Breast epithelium (tissue), 4 donors: Measurements from ENCODE around the gene SFXN1. TPM values are rescaled to one million over a fixed set of nuclear protein-coding genes. Genes with fewer than 3 reads are reported as not detected.
A peak's percentile ranks its signal among the peaks of the same experiment; 100 is the strongest.
"Not testable (repeated sequence)": the region's sequence is repeated elsewhere in the genome, so short reads cannot be mapped to it uniquely, and the experiment has no call there.

Source experiments
- DNase-seq, 2 donors: peaks; one replicate each; pipeline ENCODE4 v3.0.0-alpha.2; 2019; ENCODE audit warnings: low spot score in 2 of 2
- H3K27ac ChIP-seq, 2 donors: fragments of 200-600 bp; sonication (generic) in 1 of 2; one replicate each; pipeline ENCODE4 v1.5.1; 2016 to 2019; ENCODE audit warnings: mild to moderate bottlenecking in 1 of 2
- H3K27me3 ChIP-seq, 2 donors: fragments of 200-600 bp; sonication (generic) in 1 of 2; one replicate each; pipeline versions ENCODE4 v1.5.1 to v1.6.0; 2017 to 2019; ENCODE audit warnings: control low read depth in 1 of 2, mild to moderate bottlenecking in 1 of 2
- H3K36me3 ChIP-seq: fragments of 200-600 bp; one replicate; pipeline ENCODE4 v1.5.1; 2019
- H3K4me1 ChIP-seq, 2 donors: fragments of 200-600 bp; sonication (generic); one replicate each; pipeline ENCODE4 v1.5.1; 2016 to 2019; ENCODE audit warnings: control low read depth in 1 of 2
- H3K4me3 ChIP-seq, 3 donors: fragments of 200-600 bp; sonication (generic); 1 replicate in 2 of 3; 2 replicates in 1 of 3; pipeline ENCODE4 v1.5.1; 2016 to 2019; ENCODE audit warnings: mild to moderate bottlenecking in 3 of 3, moderate library complexity in 2 of 3
- H3K9me3 ChIP-seq, 2 donors: fragments of 200-600 bp; sonication (generic) in 1 of 2; one replicate each; pipeline ENCODE4 v1.5.1; 2016 to 2019; ENCODE audit warnings: control low read depth in 1 of 2
- POLR2A ChIP-seq: fragments of 450-650 bp; IDR thresholded peaks from one replicate; pipeline ENCODE4 v1.6.1; 2016; ENCODE audit warnings: antibody characterized with exemption, mild to moderate bottlenecking, moderate library complexity
- POLR2AphosphoS5 ChIP-seq, 3 donors: sonication (generic); formaldehyde crosslinking; IDR thresholded peaks; one replicate each; pipeline ENCODE4 v1.6.1; 2017; ENCODE audit warnings: antibody characterized with exemption in 3 of 3
- intact Hi-C: fragments of 100-400 bp; cut with DNase I; formaldehyde crosslinking; loops from one replicate; pipeline ENCODE4 v1.15.1; 2023; ENCODE audit warnings: low total_unique reads
- total RNA-seq, 3 donors: library from RNA; depleted of rRNA; stranded (reverse); fragments of >200 nt; gene quantifications; one replicate each; pipeline ENCODE4 v1.1.0, GENCODE V29; 2016
- TF ChIP-seq, protein P1 (sequence below), 3 donors: fragments of 450-650 bp; IDR thresholded peaks; one replicate each; pipeline ENCODE4 v1.5.1; 2016 to 2017; ENCODE audit warnings: antibody characterized with exemption in 3 of 3, mild to moderate bottlenecking in 3 of 3, moderate library complexity in 3 of 3

Gene SFXN1
- total RNA-seq, 3 donors from 2014 or later: 16.6 to 30.5 (median 20.9) TPM

DNA sequence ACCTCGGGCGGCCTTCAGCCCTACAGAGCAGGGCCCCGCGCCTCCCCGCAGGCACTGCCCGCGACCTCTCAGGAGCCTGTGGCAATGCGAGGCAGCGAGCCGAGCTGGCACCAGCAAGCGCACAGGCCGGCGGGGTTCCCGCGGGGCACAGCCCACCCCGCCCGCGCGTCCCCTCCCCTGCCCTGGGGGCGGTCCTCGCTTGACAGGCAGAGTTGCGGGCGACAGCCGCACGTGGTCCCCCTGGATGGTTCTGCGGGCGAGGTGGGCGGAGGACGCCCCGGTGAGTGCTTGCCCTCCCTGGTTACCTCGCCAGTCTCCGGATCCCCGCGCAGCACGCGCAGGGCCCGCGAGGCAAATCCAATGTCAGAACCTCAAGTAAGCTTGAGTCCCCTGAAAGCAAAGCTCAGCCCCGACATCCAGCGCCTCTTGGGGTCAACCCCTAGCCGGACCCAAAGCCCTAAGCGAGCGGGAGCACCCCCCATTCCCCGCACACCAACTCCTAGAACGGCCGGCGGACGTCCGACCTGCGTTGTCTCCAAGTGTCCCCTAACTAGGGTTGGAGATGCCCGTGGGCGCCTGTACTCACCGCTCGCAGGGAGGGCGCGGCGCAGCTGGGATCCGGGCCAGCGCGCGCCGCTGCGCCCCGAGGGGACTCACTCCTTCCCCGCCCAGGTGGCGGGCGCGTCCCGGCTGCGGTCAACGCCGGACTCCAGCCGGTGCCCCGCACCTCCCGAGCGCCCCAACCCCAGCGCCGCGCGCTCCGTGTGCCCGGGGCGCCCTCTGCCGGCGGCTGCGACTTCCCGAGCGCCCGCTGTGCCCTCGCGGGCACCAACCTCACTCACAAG, 34.1 kb upstream of the SFXN1 start, which contains the start of gene DRD1:
TSS of gene DRD1 (minus strand) at position 123 of the 845 bp plus-strand sequence. CDS start 1,083 bp downstream, outside the sequence.
- Histone ChIP-seq H3K9me3 (no peaks in the 10 kb centered on the region), H3K4me1 (peaks cover 0 to 8% of the 10 kb centered on the region in 2 donors), H3K36me3 (no peaks in the 10 kb centered on the region), H3K4me3 (peak within 1 kb of the TSS; percentile 20 to 57 (median 34)), H3K27ac (no peak within 1 kb of the TSS), H3K27me3 (peaks cover 0 to 59% of the 10 kb centered on the region in 2 donors)
- DNase-seq: no peak
- intact Hi-C loops: no loop called here
- no peak for TF ChIP-seq POLR2A
- no peak for TF ChIP-seq POLR2AphosphoS5 (IDR thresholded peaks at IDR 0.05)
- TF ChIP-seq, protein P1, sequence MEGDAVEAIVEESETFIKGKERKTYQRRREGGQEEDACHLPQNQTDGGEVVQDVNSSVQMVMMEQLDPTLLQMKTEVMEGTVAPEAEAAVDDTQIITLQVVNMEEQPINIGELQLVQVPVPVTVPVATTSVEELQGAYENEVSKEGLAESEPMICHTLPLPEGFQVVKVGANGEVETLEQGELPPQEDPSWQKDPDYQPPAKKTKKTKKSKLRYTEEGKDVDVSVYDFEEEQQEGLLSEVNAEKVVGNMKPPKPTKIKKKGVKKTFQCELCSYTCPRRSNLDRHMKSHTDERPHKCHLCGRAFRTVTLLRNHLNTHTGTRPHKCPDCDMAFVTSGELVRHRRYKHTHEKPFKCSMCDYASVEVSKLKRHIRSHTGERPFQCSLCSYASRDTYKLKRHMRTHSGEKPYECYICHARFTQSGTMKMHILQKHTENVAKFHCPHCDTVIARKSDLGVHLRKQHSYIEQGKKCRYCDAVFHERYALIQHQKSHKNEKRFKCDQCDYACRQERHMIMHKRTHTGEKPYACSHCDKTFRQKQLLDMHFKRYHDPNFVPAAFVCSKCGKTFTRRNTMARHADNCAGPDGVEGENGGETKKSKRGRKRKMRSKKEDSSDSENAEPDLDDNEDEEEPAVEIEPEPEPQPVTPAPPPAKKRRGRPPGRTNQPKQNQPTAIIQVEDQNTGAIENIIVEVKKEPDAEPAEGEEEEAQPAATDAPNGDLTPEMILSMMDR (IDR thresholded peaks at IDR 0.05): peak in 1 of 3 donors; percentile 44

DNA sequence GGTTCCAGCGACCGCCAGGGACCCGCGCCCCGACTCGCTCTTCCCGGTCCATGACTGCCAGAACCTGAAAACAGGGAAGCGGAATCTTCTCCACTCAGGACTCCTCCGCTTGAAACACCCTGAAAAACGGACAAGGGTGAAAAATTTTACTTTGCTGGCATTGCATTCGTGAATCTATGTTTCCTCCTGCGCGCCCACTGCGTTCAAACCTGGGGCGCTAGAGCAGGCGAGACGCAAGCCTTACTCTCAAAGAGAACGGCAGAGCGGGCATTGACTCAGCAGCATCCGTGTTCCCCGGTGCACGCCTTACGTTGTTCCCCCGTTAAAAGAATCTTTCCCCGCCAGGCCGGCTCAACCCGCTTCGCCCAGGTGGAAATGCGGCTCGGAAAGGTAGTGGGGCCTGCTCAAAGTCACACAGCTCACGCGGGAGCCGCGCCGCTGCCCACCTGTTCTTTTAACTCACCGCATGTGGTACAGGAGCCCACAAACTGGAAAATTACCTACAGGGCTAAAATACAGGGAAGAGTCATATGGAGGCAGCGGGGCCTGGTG, 33.4 kb upstream of the SFXN1 start:
- intact Hi-C loops: no loop called here
- no peak for TF ChIP-seq POLR2A
- TF ChIP-seq, protein P1 (IDR thresholded peaks at IDR 0.05): peak in 1 of 3 donors; percentile 11
- H3K27me3 ChIP-seq: peaks cover 0 to 64% of the 10 kb centered on the region in 2 donors
- no peaks in the 10 kb centered on the region for H3K9me3 ChIP-seq
- peaks cover 0 to 8% of the 10 kb centered on the region in 2 donors for H3K4me1 ChIP-seq
- peak overlapping the region in 2 of 3 donors; percentile 34 to 57 for H3K4me3 ChIP-seq
- no peaks in the 10 kb centered on the region for H3K36me3 ChIP-seq
- H3K27ac ChIP-seq: no peak overlapping the region
- no peak for DNase-seq

DNA sequence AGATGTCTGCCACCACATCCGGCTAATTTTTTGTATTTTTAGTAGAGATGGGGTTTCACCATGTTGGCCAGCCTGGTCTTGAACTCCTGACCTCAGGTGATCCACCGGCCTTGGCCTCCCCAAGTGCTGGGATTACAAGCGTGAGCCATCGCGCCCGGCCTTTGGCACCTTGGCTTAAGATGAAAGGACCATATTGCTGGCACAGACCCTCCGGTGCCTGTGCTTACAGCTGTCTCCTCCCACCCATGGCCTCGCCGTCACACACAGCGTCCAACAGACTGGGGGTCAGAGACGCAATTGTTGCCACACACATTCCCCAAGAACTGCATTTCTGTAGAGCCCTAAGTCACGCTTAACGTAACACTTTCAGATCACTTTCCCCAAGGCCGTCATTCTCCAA, 32.0 kb upstream of the SFXN1 start:
- H3K9me3 ChIP-seq, DNase-seq, H3K4me1 ChIP-seq, H3K27ac ChIP-seq, H3K36me3 ChIP-seq, intact Hi-C loops, H3K4me3 ChIP-seq: not testable (repeated sequence)
- peaks cover 0 to 69% of the 10 kb centered on the region in 2 donors for H3K27me3 ChIP-seq

DNA sequence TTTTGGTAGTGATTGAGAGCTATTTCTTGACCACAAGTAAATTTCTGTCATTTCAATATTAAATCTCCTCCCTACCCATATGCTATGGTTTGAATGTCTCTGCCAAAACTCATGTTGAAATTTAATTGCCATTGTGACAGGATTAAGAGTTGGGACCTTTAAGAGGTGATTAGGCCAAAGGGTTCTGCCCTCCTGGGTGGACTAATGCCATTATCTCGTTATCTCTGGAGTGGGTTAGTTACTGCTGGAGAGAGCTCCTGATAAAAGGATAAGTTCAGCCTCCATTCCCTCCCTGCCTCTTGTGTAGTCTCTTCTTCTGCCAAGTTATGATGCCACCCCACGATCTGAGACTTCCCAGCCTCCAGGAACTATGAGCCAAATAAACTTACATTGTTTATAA, 30.8 kb upstream of the SFXN1 start:
- Histone ChIP-seq H3K27me3 (peaks cover 0 to 64% of the 10 kb centered on the region in 2 donors), H3K9me3 (no peaks in the 10 kb centered on the region)
- intact Hi-C loops: no loop called here

DNA sequence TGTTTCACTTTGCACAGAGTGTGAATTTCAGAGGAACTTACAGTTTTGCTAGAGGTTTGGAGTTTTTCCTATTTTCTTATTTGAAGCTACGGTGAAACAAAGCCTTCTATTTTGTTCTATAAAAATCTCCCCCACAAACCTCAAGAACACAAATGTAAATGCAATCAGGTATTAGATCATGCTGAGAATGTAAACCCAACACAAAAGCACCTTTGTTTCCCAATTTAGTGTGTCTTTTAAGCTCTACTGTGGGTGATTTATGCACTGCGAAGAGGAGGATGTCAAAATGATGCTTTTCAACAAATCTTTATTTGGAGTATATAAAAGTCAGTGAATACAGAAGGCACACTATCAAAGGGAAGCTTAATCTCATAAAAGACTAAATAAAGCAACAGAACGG, 30.1 kb upstream of the SFXN1 start:
- TF ChIP-seq POLR2AphosphoS5 (IDR thresholded peaks at IDR 0.05) (no peak), POLR2A (no peak)
- TF ChIP-seq, protein P1 (IDR thresholded peaks at IDR 0.05): no peak
- intact Hi-C loops: no loop called here
- Histone ChIP-seq H3K4me3 (no peak overlapping the region), H3K9me3 (no peaks in the 10 kb centered on the region), H3K36me3 (no peaks in the 10 kb centered on the region), H3K27ac (no peak overlapping the region), H3K27me3 (peaks cover 0 to 64% of the 10 kb centered on the region in 2 donors), H3K4me1 (peaks cover 0 to 8% of the 10 kb centered on the region in 2 donors)
- DNase-seq: no peak

More for the DNA sequence above, 30.8 kb upstream of the SFXN1 start:
- TF ChIP-seq, protein P1 (IDR thresholded peaks at IDR 0.05): no peak
- TF ChIP-seq POLR2AphosphoS5 (IDR thresholded peaks at IDR 0.05) (no peak), POLR2A (no peak)
- no peak overlapping the region for H3K4me3 ChIP-seq
- no peak for DNase-seq
- no peak overlapping the region for H3K27ac ChIP-seq
- no peaks in the 10 kb centered on the region for H3K36me3 ChIP-seq
- H3K4me1 ChIP-seq: peaks cover 0 to 8% of the 10 kb centered on the region in 2 donors
